ENCODE data around the gene ACR. TPM values are rescaled to one million over a fixed set of nuclear protein-coding genes. Genes with fewer than 3 reads are reported as not detected.

The ACR gene
- total and polyA plus RNA-seq, 8 donors = 0.34 to 0.92 (median 0.40) TPM; not detected in 5

DNA sequence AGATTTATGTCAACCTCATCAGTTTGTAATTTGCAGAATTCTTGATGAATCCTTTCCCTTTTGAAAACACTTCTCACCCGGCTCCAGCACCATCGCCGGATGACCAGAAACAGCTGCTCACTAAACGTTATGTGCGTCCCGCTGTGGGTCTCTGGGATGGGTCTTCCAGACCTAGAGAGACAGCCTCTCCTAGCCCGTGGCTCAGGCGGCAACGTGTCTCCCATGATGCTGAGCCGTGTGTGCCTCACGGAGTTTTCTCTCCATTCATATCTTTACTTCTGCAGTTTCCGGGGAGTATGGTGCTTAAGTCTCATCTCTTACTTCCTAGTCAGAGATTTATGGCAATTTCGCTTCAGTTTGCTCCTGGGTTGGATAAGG, 25.0 kb upstream of the ACR start:
- H3K27me3 ChIP-seq = no peaks in the 10 kb centered on the region
- no peak overlapping the region for H3K4me3 ChIP-seq
- TF ChIP-seq, protein P1, sequence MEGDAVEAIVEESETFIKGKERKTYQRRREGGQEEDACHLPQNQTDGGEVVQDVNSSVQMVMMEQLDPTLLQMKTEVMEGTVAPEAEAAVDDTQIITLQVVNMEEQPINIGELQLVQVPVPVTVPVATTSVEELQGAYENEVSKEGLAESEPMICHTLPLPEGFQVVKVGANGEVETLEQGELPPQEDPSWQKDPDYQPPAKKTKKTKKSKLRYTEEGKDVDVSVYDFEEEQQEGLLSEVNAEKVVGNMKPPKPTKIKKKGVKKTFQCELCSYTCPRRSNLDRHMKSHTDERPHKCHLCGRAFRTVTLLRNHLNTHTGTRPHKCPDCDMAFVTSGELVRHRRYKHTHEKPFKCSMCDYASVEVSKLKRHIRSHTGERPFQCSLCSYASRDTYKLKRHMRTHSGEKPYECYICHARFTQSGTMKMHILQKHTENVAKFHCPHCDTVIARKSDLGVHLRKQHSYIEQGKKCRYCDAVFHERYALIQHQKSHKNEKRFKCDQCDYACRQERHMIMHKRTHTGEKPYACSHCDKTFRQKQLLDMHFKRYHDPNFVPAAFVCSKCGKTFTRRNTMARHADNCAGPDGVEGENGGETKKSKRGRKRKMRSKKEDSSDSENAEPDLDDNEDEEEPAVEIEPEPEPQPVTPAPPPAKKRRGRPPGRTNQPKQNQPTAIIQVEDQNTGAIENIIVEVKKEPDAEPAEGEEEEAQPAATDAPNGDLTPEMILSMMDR (IDR thresholded peaks at IDR 0.05) = no peak
- no peaks in the 10 kb centered on the region for H3K9me3 ChIP-seq
- H3K36me3 ChIP-seq = no peaks in the 10 kb centered on the region
- intact Hi-C loops (cut with DNase I) = no loop called here
- peak overlapping the region in 2 of 4 donors; percentile 27 to 33 for H3K27ac ChIP-seq
- DNase-seq (peak in 3 of 6 donors; percentile 3 to 44 (median 24)), FAIRE-seq (no peak), ATAC-seq (no peak)
- peaks cover 0 to 5% (median 0%) of the 10 kb centered on the region in 3 donors for H3K4me1 ChIP-seq
- WGBS, 2 donors = 66 to 84% methylated on average over 13 of the region's 13 CpGs

DNA sequence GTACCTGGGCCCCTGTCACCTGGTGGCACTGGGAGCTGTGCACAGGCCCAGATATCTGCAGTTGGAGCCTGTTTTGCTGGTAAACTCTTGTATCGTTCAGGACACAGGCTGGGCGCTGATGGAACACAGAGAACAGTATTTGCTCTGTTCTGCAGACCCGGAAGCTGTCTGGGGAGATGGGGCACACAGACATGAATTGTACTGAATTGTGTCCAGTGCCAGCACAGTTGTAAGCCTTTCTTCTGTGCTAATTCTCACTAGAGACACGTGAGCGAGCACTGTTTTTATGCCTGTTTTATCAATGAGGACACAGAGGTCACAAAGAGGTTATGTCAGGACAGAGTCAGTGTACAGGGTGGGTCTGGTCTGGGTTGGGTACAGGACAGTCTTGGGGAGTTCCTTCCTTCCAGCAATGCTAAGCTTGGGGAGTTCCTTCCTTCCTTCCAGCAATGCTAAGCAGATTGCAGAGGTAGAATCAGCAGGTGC, 24.4 kb upstream of the ACR start:
- ATAC-seq = peak; percentile 22 to 80 (median 57)
- TF ChIP-seq, protein P1 (IDR thresholded peaks at IDR 0.05) = no peak
- Histone ChIP-seq H3K36me3 (no peaks in the 10 kb centered on the region), H3K27me3 (no peaks in the 10 kb centered on the region), H3K4me1 (peaks cover 0 to 5% (median 0%) of the 10 kb centered on the region in 3 donors), H3K27ac (peak overlapping the region in 3 of 4 donors; percentile 22 to 33 (median 27)), H3K9me3 (no peaks in the 10 kb centered on the region), H3K4me3 (no peak overlapping the region)
- WGBS, 2 donors = 51 to 59% methylated on average over 5 of the region's 5 CpGs
- no peak for FAIRE-seq
- peak in 3 of 6 donors; percentile 10 to 26 (median 13) for DNase-seq
- intact Hi-C loops (cut with DNase I) = no loop called here

DNA sequence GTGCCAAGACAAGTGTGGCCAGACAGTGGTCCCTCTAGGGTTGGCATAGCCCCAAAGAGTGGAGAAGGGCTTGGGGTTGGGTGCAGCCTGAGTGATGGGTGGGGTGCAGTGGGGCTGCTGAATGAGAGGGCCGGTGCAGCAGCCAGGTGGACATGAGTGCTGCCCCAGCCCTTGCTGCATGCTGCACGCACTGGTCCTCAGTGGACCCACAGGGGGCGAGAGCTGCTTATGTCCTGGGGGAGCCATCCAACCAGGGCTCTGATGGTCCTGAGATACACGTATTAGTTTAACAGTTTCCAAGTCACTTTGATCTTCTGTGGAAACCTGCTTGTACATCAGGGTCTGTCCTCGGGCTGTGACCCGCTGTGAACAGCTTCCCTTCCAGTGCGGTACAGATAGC, 23.9 kb upstream of the ACR start:
- H3K4me3 ChIP-seq = no peak overlapping the region
- WGBS, 2 donors = 87 to 90% methylated on average over 7 of the region's 7 CpGs
- H3K4me1 ChIP-seq = peaks cover 0 to 5% (median 0%) of the 10 kb centered on the region in 3 donors
- H3K36me3 ChIP-seq = no peaks in the 10 kb centered on the region
- no peak for ATAC-seq
- intact Hi-C loops (cut with DNase I) = no loop called here
- TF ChIP-seq, protein P1 (IDR thresholded peaks at IDR 0.05) = no peak
- H3K27me3 ChIP-seq = no peaks in the 10 kb centered on the region
- H3K27ac ChIP-seq = peak overlapping the region in 1 of 4 donors; percentile 22
- no peaks in the 10 kb centered on the region for H3K9me3 ChIP-seq
- no peak for FAIRE-seq
- DNase-seq = peak in 3 of 6 donors; percentile 8 to 32 (median 29)

DNA sequence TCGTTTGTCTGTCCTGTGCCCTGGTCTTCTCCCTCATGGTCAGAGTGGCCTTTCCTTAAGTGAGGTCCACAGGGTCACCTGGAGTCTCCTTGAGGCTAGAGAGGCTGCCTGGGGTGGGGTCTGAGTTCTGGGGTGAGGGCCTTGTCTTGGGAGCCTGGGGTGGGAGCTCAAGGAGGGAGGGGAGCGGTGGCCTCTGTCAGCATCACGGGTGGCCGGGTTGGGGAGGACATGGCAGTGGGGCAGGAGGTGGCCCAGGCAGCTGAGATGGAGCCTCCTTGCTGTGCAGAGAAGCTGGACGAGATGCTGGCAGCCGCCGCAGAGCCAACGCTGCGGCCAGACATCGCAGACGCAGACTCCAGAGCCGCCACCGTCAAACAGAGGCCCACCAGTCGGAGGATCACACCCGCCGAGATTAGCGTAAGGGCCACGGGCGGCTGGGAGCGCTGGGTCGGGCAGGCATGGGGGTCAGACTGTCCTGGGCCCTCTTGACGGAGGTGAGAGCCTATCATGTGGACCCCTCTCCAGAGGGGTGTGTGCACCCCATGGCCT, 23.3 kb upstream of the ACR start:
- WGBS, 2 donors = 86 to 92% methylated on average over 22 of the region's 22 CpGs
- H3K4me1 ChIP-seq = peaks cover 0 to 5% (median 0%) of the 10 kb centered on the region in 3 donors
- TF ChIP-seq, protein P1 (IDR thresholded peaks at IDR 0.05) = no peak
- H3K27me3 ChIP-seq = peaks cover 0 to 1% (median 0%) of the 10 kb centered on the region in 4 donors
- H3K9me3 ChIP-seq = no peaks in the 10 kb centered on the region
- DNase-seq (peak in 2 of 6 donors; percentile 22 to 58), ATAC-seq (no peak), FAIRE-seq (no peak)
- no peak overlapping the region for H3K4me3 ChIP-seq
- H3K36me3 ChIP-seq = no peaks in the 10 kb centered on the region
- intact Hi-C loops (cut with DNase I) = no loop called here
- no peak overlapping the region for H3K27ac ChIP-seq

DNA sequence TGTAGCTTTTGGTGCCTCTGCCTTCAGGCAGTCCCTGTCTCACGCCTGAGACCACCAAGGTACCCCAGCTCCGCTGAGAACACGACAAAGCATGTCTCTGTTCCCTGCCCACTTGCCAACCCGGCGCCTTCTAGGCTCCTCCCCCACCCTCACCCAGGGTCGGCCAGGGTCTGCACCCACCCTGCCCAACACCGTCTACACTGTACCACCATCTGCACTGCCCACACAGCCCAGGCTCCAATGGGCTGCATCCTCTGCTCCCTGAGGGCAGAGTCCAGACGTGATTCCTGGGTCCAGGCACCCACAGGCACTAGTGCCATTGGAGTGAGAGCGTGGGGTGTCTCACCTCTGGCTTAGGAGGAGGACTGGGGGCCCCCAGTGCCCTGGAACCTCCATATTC, 22.8 kb upstream of the ACR start:
- ATAC-seq (no peak), DNase-seq (peak in 1 of 6 donors; percentile 21), FAIRE-seq (no peak)
- Histone ChIP-seq H3K27ac (no peak overlapping the region), H3K4me1 (peaks cover 0 to 5% (median 0%) of the 10 kb centered on the region in 3 donors), H3K9me3 (no peaks in the 10 kb centered on the region), H3K27me3 (peaks cover 0 to 4% (median 0%) of the 10 kb centered on the region in 4 donors), H3K4me3 (no peak overlapping the region), H3K36me3 (no peaks in the 10 kb centered on the region)
- TF ChIP-seq, protein P1 (IDR thresholded peaks at IDR 0.05) = no peak
- WGBS, 2 donors = 70 to 86% methylated on average over 9 of the region's 9 CpGs
- intact Hi-C loops (cut with DNase I) = no loop called here
